GM12878 (cell line): ENCODE results near the gene ZNF331. TPM values are rescaled to one million over a fixed set of nuclear protein-coding genes. Genes with fewer than 3 reads are reported as not detected.

Source experiments
- ATAC-seq: fragments of 200-7000 bp; cut with Tn5 transposase; 3 replicates; pipeline ENCODE4 v1.9.1; 2020; ENCODE audit warnings: mild to moderate bottlenecking, moderate library complexity
- BruUV-seq: library from RNA; stranded (reverse); fragments of 400-500 nt; replicated peaks from 2 replicates; lab custom pipeline; 2021; lab: Mats Ljungman, UMichigan
- CTCF ChIA-PET: fragments of 300-600 bp; sonication (Branson Sonifier 250); formaldehyde crosslinking; extraction: SDS; loops from one replicate; lab custom pipeline; 2021; ENCODE audit warnings: inconsistent platforms; lab: Yijun Ruan, JAX
- POLR2A ChIA-PET: fragments of 350-600 bp; formaldehyde crosslinking; extraction: SDS; loops from one replicate; lab custom pipeline; 2021; ENCODE audit warnings: inconsistent platforms; lab: Charles Lee
- RAD21 ChIA-PET: fragments of 300-600 bp; sonication (Branson Sonifier 250); formaldehyde crosslinking; loops from one replicate; lab custom pipeline; 2023; ENCODE audit warnings: antibody characterized with exemption; ENCODE audit not compliant: unreplicated experiment; lab: Charles Lee
- SMC1A ChIA-PET: fragments of 300-600 bp; sonication (Branson Sonifier 250); formaldehyde crosslinking; loops from one replicate; lab custom pipeline; 2023; ENCODE audit not compliant: unreplicated experiment, uncharacterized antibody; lab: Charles Lee
- DNase-seq: peaks from one replicate; pipeline ENCODE4 v3.0.0-alpha.2; 2011; ENCODE audit warnings: low read depth, low spot score
- FAIRE-seq: peaks from 3 replicates; lab custom pipeline; 2011; peaks lifted over from hg19 to GRCh38; lab: Jason Lieb, UNC
- H2AFZ ChIP-seq: 2 replicates; pipeline ENCODE4 v1.6.0; 2011; ENCODE audit warnings: low read depth, low read length, control low read depth; ENCODE audit not compliant: control insufficient read depth
- H3K27ac ChIP-seq: 2 replicates; pipeline ENCODE4 v1.5.1; 2011; ENCODE audit warnings: control low read depth; ENCODE audit not compliant: control insufficient read depth, insufficient read depth
- H3K27me3 ChIP-seq, 2 experiments: replicated peaks in 1 of 2; 2 replicates each; pipeline versions ENCODE4 v1.6.0 to v1.6.1; 2011; ENCODE audit warnings: low read length in 1 of 2; ENCODE audit not compliant: control insufficient read depth in 2 of 2, insufficient read depth in 2 of 2
- H3K36me3 ChIP-seq, 2 experiments: 2 replicates each; pipeline ENCODE4 v1.5.1; 2011; ENCODE audit warnings: low read length in 1 of 2; ENCODE audit not compliant: control insufficient read depth in 2 of 2, insufficient read depth in 2 of 2
- H3K4me1 ChIP-seq: 2 replicates; pipeline ENCODE4 v1.6.1; 2011; ENCODE audit warnings: mild to moderate bottlenecking, low read length, moderate library complexity, mixed read lengths; ENCODE audit not compliant: control insufficient read depth, insufficient read depth
- H3K4me2 ChIP-seq: 2 replicates; pipeline ENCODE4 v1.6.0; 2011; ENCODE audit warnings: control low read depth; ENCODE audit not compliant: control insufficient read depth, insufficient read depth
- H3K4me3 ChIP-seq: fragments of 200-600 bp; sonication (generic); 2 replicates; pipeline ENCODE4 v1.5.1; 2016
- H3K79me2 ChIP-seq: 2 replicates; pipeline ENCODE4 v1.6.0; 2011; ENCODE audit warnings: low read length; ENCODE audit not compliant: control insufficient read depth, insufficient read depth
- H3K9ac ChIP-seq: 2 replicates; pipeline ENCODE4 v1.8.0; 2011; ENCODE audit warnings: low read length, control low read depth, mixed read lengths; ENCODE audit not compliant: control insufficient read depth, insufficient read depth
- H3K9me3 ChIP-seq: replicated peaks from 3 replicates; pipeline ENCODE4 v1.5.1; 2011; ENCODE audit warnings: mild to moderate bottlenecking, low read length; ENCODE audit not compliant: control insufficient read depth, insufficient read depth
- H4K20me1 ChIP-seq: 2 replicates; pipeline ENCODE4 v1.6.0; 2011; ENCODE audit not compliant: control insufficient read depth, insufficient read depth
- BMI1 ChIP-seq: fragments of 450-650 bp; IDR thresholded peaks from 2 replicates; pipeline ENCODE4 v1.6.1; 2016; ENCODE audit warnings: mild to moderate bottlenecking, moderate library complexity, borderline replicate concordance
- CEBPZ ChIP-seq: fragments of 150-350 bp; IDR thresholded peaks from 2 replicates; pipeline ENCODE4 v1.6.1; 2016; ENCODE audit warnings: low read depth, low read length
- EGR1 ChIP-seq, 2 experiments: IDR thresholded peaks; 1 replicate in 1 of 2; 2 replicates in 1 of 2; pipeline ENCODE4 v1.6.1; 2011 to 2012; ENCODE audit warnings: low read depth in 2 of 2, low read length in 2 of 2, borderline replicate concordance in 1 of 2, mild to moderate bottlenecking in 1 of 2, moderate library complexity in 1 of 2
- EP300 ChIP-seq, 2 experiments: fragments of 150-350 bp in 1 of 2; IDR thresholded peaks; 2 replicates each; pipeline ENCODE4 v1.6.1; 2011 to 2012; ENCODE audit warnings: low read depth in 2 of 2, low read length in 2 of 2, borderline replicate concordance in 1 of 2, improper control_type of control experiment in 1 of 2, inconsistent platforms in 1 of 2; ENCODE audit not compliant: control insufficient read depth in 1 of 2
- JUND ChIP-seq: IDR thresholded peaks from 2 replicates; pipeline ENCODE4 v1.6.1; 2012; ENCODE audit warnings: low read depth, mild to moderate bottlenecking, low read length, improper control_type of control experiment, moderate library complexity
- MEF2B ChIP-seq: fragments of 450-650 bp; IDR thresholded peaks from 2 replicates; pipeline ENCODE4 v1.6.1; 2018; ENCODE audit warnings: mild to moderate bottlenecking, moderate library complexity; ENCODE audit not compliant: partially characterized antibody, poor library complexity, severe bottlenecking
- NBN ChIP-seq: fragments of 450-650 bp; IDR thresholded peaks from 2 replicates; pipeline ENCODE4 v1.6.1; 2016
- PML ChIP-seq: IDR thresholded peaks from 2 replicates; pipeline ENCODE4 v1.6.1; 2012; ENCODE audit warnings: low read length, inconsistent platforms
- RAD21 ChIP-seq: IDR thresholded peaks from 2 replicates; pipeline ENCODE4 v1.6.1; 2011; ENCODE audit warnings: mild to moderate bottlenecking, low read depth, low read length, moderate library complexity; ENCODE audit not compliant: insufficient read depth
- ZBTB40 ChIP-seq: fragments of 450-650 bp; IDR thresholded peaks from 2 replicates; pipeline ENCODE4 v1.6.1; 2016; ENCODE audit warnings: mild to moderate bottlenecking, moderate library complexity, borderline replicate concordance
- ZNF24 ChIP-seq: fragments of 450-650 bp; IDR thresholded peaks from 2 replicates; pipeline ENCODE4 v1.6.1; 2017; ENCODE audit warnings: antibody characterized with exemption, mild to moderate bottlenecking
- WGBS: methylation state at CpG from one replicate; pipeline ENCODE4 v1.1.6; 2016; ENCODE audit warnings: low lambda C conversion rate; ENCODE audit not compliant: insufficient replicate concordance, insufficient coverage; ENCODE audit errors: missing lambda C conversion rate; 5-methylcytosine and 5-hydroxymethylcytosine counted together
- in situ Hi-C: fragments of 300-500 bp; cut with MboI; formaldehyde crosslinking; loops from 9 replicates; pipeline ENCODE4 v1.14.3; 2018; ENCODE audit warnings: mixed read lengths
- intact Hi-C: fragments of 100-400 bp; cut with micrococcal nuclease; formaldehyde crosslinking; loops from one replicate; pipeline ENCODE4 v1.14.2; 2022; ENCODE audit not compliant: unreplicated experiment
- polyA plus RNA-seq, 11 experiments: library from polyadenylated mRNA; depleted of rRNA in 4 of 11; unstranded in 6 of 11; stranded (reverse) in 5 of 11; fragments of >200 nt; fragmentation: Nextera tagmentation in 4 of 11; fragmentation: Illumina TruSeq in 1 of 11; extraction: Ambion mirVana in 4 of 11; extraction: Trizol in 1 of 11; gene quantifications; 1 replicate in 1 of 11; 2 replicates in 10 of 11; pipeline versions ENCODE4 v1.2.1 to v1.2.3, GENCODE V29; 2011 to 2016; ENCODE audit warnings: inconsistent platforms in 2 of 11, missing spikeins in 2 of 11, low read depth in 1 of 11
- total RNA-seq, 4 experiments: library from RNA; depleted of rRNA in 3 of 4; stranded (reverse); fragments of >200 nt in 3 of 4; fragmentation: Illumina TruSeq in 1 of 4; extraction: Trizol in 1 of 4; gene quantifications; 2 replicates each; pipeline versions ENCODE4 v1.2.1 to v1.2.3, GENCODE V29; 2013 to 2021
- TF ChIP-seq, protein P1 (sequence below): fragments of 450-650 bp; IDR thresholded peaks from 2 replicates; pipeline ENCODE4 v1.6.1; 2016; ENCODE audit warnings: mild to moderate bottlenecking

The ZNF331 gene
- total and polyA plus RNA-seq, 10 of the 15 experiments (the other 5 are each of a cell fraction or from before 2014, with no cell fraction given): 2.6 to 11.5 (median 5.3) TPM

DNA sequence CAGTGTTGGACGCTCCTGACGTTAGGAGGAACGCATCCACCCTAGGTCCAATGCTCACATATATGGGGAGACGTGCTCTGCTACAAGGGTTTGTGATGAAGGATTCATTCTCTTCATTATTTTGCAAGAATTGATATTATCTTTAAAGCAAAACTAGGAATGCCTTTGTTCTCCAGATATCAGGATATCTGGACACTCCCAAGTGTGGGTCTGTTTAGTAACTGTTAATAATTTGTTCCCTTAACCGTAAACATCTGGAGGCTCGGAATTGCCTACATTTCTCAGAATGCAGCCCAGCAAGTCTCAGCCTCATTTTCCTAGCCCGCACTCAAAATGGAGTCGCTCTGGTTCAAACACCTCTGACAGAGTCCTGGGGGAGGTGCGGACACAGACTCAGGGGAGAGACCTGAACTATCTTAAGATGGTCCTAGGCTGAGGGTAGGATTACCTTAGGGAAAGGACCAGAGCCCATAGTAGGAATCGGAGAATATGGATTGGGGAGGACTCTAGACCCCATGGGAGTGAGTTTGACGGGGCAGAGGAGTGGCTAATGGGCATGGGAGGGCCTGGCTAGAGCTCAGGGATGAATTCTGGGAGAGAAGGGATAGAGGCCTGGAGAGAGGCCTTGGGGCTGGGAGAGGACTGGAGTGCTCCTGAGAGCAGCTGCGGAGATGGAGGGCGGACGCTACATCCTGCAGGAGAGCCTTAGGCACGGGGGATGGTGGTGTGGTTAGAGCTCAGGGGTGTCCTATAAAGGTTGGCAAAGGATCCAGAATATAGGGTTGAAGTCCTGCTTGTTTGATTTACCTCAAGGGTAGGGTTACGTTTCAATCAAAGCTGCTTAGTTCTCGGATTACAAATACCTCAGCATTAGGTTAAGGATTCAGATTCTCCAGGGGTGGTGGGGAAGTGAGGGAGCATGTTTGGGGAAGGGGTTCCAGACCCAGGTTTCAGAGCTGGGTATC lies 43.2 kb downstream of the ZNF331 start (continued):
- TF ChIP-seq CEBPZ (no peak), MEF2B (no peak), EP300 (IDR thresholded peaks at IDR 0.05; ENCODE audit: borderline replicate concordance in 1 of 2, control insufficient read depth in 1 of 2, low read depth in 2 of 2, low read length in 2 of 2) (no peak), ZNF24 (no peak), EGR1 (IDR thresholded peaks at IDR 0.05; ENCODE audit: borderline replicate concordance in 1 of 2, low read depth in 2 of 2, low read length in 2 of 2) (no peak)

GRCh38 chr19:53581871-53582279 lies 43.9 kb downstream of the ZNF331 start:
- no peak overlapping the region for H3K4me2 ChIP-seq
- H3K4me3 ChIP-seq: no peak overlapping the region
- ChIA-PET SMC1A (no interaction called here), CTCF (no interaction called here), POLR2A (no interaction called here), RAD21 (no interaction called here)
- no peaks in the 10 kb centered on the region for H3K79me2 ChIP-seq
- H3K27ac ChIP-seq: no peak overlapping the region
- no peaks in the 10 kb centered on the region for H3K27me3 ChIP-seq
- no peak overlapping the region for H2AFZ ChIP-seq
- ATAC-seq: no peak
- no peaks in the 10 kb centered on the region for H3K4me1 ChIP-seq
- in situ Hi-C loops (no loop called here), intact Hi-C loops (no loop called here)
- DNase-seq: no peak
- no TSS peak for BruUV-seq
- H3K9ac ChIP-seq: no peak overlapping the region
- peaks cover 13% of the 10 kb centered on the region for H3K9me3 ChIP-seq
- WGBS: 90% methylated on average over 5 of the region's 6 CpGs
- H3K36me3 ChIP-seq: peaks cover under 1 to 6% of the 10 kb centered on the region in 2 experiments; a peak in 3 of 4 replicates
- no peak for FAIRE-seq
- no peaks in the 10 kb centered on the region for H4K20me1 ChIP-seq
- no peak for TF ChIP-seq NBN
- TF ChIP-seq JUND: no peak
- no peak for TF ChIP-seq PML
- TF ChIP-seq ZBTB40: no peak
- no peak for TF ChIP-seq BMI1
- TF ChIP-seq, protein P1, sequence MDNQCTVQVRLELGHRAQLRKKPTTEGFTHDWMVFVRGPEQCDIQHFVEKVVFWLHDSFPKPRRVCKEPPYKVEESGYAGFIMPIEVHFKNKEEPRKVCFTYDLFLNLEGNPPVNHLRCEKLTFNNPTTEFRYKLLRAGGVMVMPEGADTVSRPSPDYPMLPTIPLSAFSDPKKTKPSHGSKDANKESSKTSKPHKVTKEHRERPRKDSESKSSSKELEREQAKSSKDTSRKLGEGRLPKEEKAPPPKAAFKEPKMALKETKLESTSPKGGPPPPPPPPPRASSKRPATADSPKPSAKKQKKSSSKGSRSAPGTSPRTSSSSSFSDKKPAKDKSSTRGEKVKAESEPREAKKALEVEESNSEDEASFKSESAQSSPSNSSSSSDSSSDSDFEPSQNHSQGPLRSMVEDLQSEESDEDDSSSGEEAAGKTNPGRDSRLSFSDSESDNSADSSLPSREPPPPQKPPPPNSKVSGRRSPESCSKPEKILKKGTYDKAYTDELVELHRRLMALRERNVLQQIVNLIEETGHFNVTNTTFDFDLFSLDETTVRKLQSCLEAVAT: no peak
- TF ChIP-seq RAD21: no peak
